H9 (cell line): ENCODE results near the gene OFD1. TPM values are rescaled to one million over a fixed set of nuclear protein-coding genes. Genes with fewer than 3 reads are reported as not detected.

ENCODE experiments used
- DNase-seq: peaks from one replicate; pipeline ENCODE4 v3.0.0-alpha.2; 2017
- H2AFZ ChIP-seq: one replicate; pipeline ENCODE4 v1.6.1; 2013; ENCODE audit warnings: mild to moderate bottlenecking, low read length, control low read depth, moderate library complexity
- H2AK5ac ChIP-seq: 2 replicates; pipeline ENCODE4 v1.6.1; 2013; ENCODE audit warnings: low read length, control low read depth, mixed read lengths; ENCODE audit not compliant: insufficient read length
- H2BK120ac ChIP-seq: one replicate; pipeline ENCODE4 v1.6.1; 2013; ENCODE audit warnings: low read depth, mild to moderate bottlenecking, low read length, control low read depth, inconsistent platforms; ENCODE audit not compliant: poor library complexity, severe bottlenecking
- H2BK12ac ChIP-seq: 2 replicates; pipeline ENCODE4 v1.6.1; 2013; ENCODE audit warnings: low read length, control low read depth, mixed read lengths, low read depth; ENCODE audit not compliant: insufficient read length
- H2BK15ac ChIP-seq: 2 replicates; pipeline ENCODE4 v1.6.1; 2013; ENCODE audit warnings: low read depth, low read length, control low read depth
- H2BK20ac ChIP-seq: one replicate; pipeline ENCODE4 v1.6.1; 2013; ENCODE audit warnings: low read depth, mild to moderate bottlenecking, low read length, control low read depth, inconsistent platforms; ENCODE audit not compliant: poor library complexity, severe bottlenecking
- H2BK5ac ChIP-seq: 2 replicates; pipeline ENCODE4 v1.6.1; 2013; ENCODE audit warnings: low read length, control low read depth, mixed read lengths; ENCODE audit not compliant: insufficient read length
- H3K14ac ChIP-seq: 2 replicates; pipeline ENCODE4 v1.6.1; 2013; ENCODE audit warnings: low read length, control low read depth; ENCODE audit not compliant: insufficient read depth
- H3K18ac ChIP-seq: 2 replicates; pipeline ENCODE4 v1.6.1; 2013; ENCODE audit warnings: low read depth, mild to moderate bottlenecking, mixed read lengths, low read length, control low read depth; ENCODE audit not compliant: insufficient read length
- H3K23ac ChIP-seq: 2 replicates; pipeline ENCODE4 v1.6.1; 2013; ENCODE audit warnings: low read length, control low read depth, mixed read lengths, low read depth; ENCODE audit not compliant: insufficient read length
- H3K23me2 ChIP-seq: 2 replicates; pipeline ENCODE4 v1.6.1; 2013; ENCODE audit warnings: low read depth, mild to moderate bottlenecking, mixed read lengths, low read length, control low read depth; ENCODE audit not compliant: insufficient read length, poor library complexity, severe bottlenecking
- H3K27ac ChIP-seq: 2 replicates; pipeline ENCODE4 v1.5.1; 2013; ENCODE audit warnings: low read length, control low read depth, mixed read lengths, low read depth; ENCODE audit not compliant: insufficient read length
- H3K27me3 ChIP-seq: 2 replicates; pipeline ENCODE4 v1.6.1; 2013; ENCODE audit warnings: low read length, control low read depth, inconsistent platforms; ENCODE audit not compliant: insufficient read depth
- H3K4ac ChIP-seq: 2 replicates; pipeline ENCODE4 v1.6.1; 2013; ENCODE audit warnings: low read depth, mild to moderate bottlenecking, control low read depth, inconsistent platforms, low read length, moderate library complexity
- H3K4me1 ChIP-seq: 2 replicates; pipeline ENCODE4 v1.6.1; 2013; ENCODE audit warnings: low read length, control low read depth, inconsistent platforms; ENCODE audit not compliant: insufficient read depth
- H3K4me2 ChIP-seq: 2 replicates; pipeline ENCODE4 v1.6.1; 2013; ENCODE audit warnings: low read length, control low read depth, mixed read lengths; ENCODE audit not compliant: insufficient read length, insufficient read depth
- H3K56ac ChIP-seq: 2 replicates; pipeline ENCODE4 v1.6.1; 2013; ENCODE audit warnings: low read depth, mild to moderate bottlenecking, mixed read lengths, low read length, control low read depth; ENCODE audit not compliant: insufficient read length
- H3K79me1 ChIP-seq: 2 replicates; pipeline ENCODE4 v1.6.1; 2013; ENCODE audit warnings: low read depth, mild to moderate bottlenecking, moderate library complexity, low read length, control low read depth, inconsistent platforms; ENCODE audit not compliant: insufficient read depth, poor library complexity, severe bottlenecking
- H3K79me2 ChIP-seq: 2 replicates; pipeline ENCODE4 v1.6.1; 2013; ENCODE audit warnings: low read length, control low read depth, inconsistent platforms; ENCODE audit not compliant: insufficient read depth
- H3K9ac ChIP-seq: 2 replicates; pipeline ENCODE4 v1.6.1; 2013; ENCODE audit warnings: low read length, control low read depth, mixed read lengths; ENCODE audit not compliant: insufficient read length; ENCODE audit errors: extremely low read depth
- H3K9me3 ChIP-seq: one replicate; pipeline ENCODE4 v1.6.1; 2013; ENCODE audit warnings: low read depth, low read length, inconsistent platforms; ENCODE audit not compliant: control insufficient read depth
- H3T11ph ChIP-seq: one replicate; pipeline ENCODE4 v1.6.1; 2013; ENCODE audit warnings: mild to moderate bottlenecking, low read length, control low read depth, inconsistent platforms
- H4K20me1 ChIP-seq: one replicate; pipeline ENCODE4 v1.6.1; 2013; ENCODE audit not compliant: control insufficient read depth, insufficient read length, insufficient read depth
- H4K5ac ChIP-seq: 2 replicates; pipeline ENCODE4 v1.6.1; 2013; ENCODE audit warnings: low read depth, mild to moderate bottlenecking, mixed read lengths, low read length, control low read depth; ENCODE audit not compliant: insufficient read length
- H4K8ac ChIP-seq: replicated peaks from 2 replicates; pipeline ENCODE4 v1.6.1; 2013; ENCODE audit warnings: low read length, control low read depth, mixed read lengths, low read depth; ENCODE audit not compliant: insufficient read length
- H4K91ac ChIP-seq: 2 replicates; pipeline ENCODE4 v1.6.1; 2013; ENCODE audit warnings: low read depth, mild to moderate bottlenecking, moderate library complexity, mixed read lengths, low read length, control low read depth; ENCODE audit not compliant: insufficient read length
- H3K27ac Mint-ChIP-seq, 3 experiments: 2 replicates in 2 of 3; 3 replicates in 1 of 3; pipeline ENCODE4 v1.8.0; 2020 to 2021; ENCODE audit warnings: mixed read lengths in 3 of 3, mild to moderate bottlenecking in 1 of 3, moderate library complexity in 1 of 3
- H3K27me3 Mint-ChIP-seq: 2 replicates; pipeline ENCODE4 v1.8.0; 2021; ENCODE audit warnings: low read depth, mild to moderate bottlenecking, moderate library complexity, mixed read lengths
- H3K36me3 Mint-ChIP-seq, 3 experiments: 2 replicates in 2 of 3; 3 replicates in 1 of 3; pipeline ENCODE4 v1.8.0; 2020 to 2021; ENCODE audit warnings: low read depth in 3 of 3, mixed read lengths in 3 of 3; ENCODE audit not compliant: insufficient read depth in 1 of 3
- H3K4me1 Mint-ChIP-seq, 2 experiments: 2 replicates each; pipeline ENCODE4 v1.8.0; 2020; ENCODE audit warnings: mixed read lengths in 2 of 2
- H3K4me3 Mint-ChIP-seq, 2 experiments: 2 replicates in 1 of 2; 3 replicates in 1 of 2; pipeline ENCODE4 v1.8.0; 2020 to 2021; ENCODE audit warnings: mild to moderate bottlenecking in 2 of 2, mixed read lengths in 2 of 2, moderate library complexity in 1 of 2
- H3K9me3 Mint-ChIP-seq, 2 experiments: 2 replicates in 1 of 2; 3 replicates in 1 of 2; pipeline ENCODE4 v1.8.0; 2020; ENCODE audit warnings: mild to moderate bottlenecking in 2 of 2, mixed read lengths in 2 of 2, moderate library complexity in 1 of 2
- WGBS: extraction: QIAGEN DNeasy Blood & Tissue Kit; methylation state at CpG from one replicate; pipeline ENCODE4 v1.1.7; 2013; ENCODE audit warnings: missing lambda C conversion rate, low lambda C conversion rate, mixed read lengths; ENCODE audit not compliant: insufficient read length; ENCODE audit errors: extremely low coverage; 5-methylcytosine and 5-hydroxymethylcytosine counted together
- total RNA-seq: library from RNA; stranded (reverse); gene quantifications from 2 replicates; pipeline ENCODE4 v1.2.1, GENCODE V29; 2021
- TF ChIP-seq, protein P1 (sequence below): fragments of 200-600 bp; sonication (generic); conservative IDR thresholded peaks from 3 replicates; pipeline ENCODE4 v1.8.0; 2021; ENCODE audit warnings: antibody characterized with exemption, mild to moderate bottlenecking

The OFD1 gene
- total RNA-seq, 1 experiment from 2014 or later, result 36.0 TPM

DNA sequence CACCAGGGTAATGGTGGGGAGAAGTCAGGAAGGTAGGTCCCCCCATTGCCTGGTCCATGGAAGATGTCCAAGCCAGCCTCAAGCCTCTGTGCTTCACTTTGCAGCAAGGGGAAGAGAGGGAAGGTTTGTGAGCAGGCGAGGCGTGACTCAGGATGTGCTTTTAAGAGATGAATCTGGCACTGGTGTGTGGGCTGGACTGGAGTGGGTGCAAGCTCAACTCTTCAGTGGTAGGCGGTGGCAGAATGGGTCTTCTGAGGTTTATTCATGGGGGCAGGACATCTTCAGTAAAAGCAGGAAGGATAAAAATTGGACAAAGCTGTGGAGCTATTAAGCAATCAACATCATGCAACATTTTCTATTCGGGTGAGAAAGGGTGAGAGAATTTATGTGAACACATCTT, 63.0 kb downstream of the OFD1 start:
- no peak for DNase-seq
- H3K18ac ChIP-seq, result no peak overlapping the region
- H4K20me1 ChIP-seq, result no peaks in the 10 kb centered on the region
- H2BK12ac ChIP-seq, result no peak overlapping the region
- H3K27ac ChIP-seq, result no peak overlapping the region
- Mint-ChIP-seq H3K9me3 (peaks cover 18 to 38% of the 10 kb centered on the region in 2 experiments), H3K27ac (no peak overlapping the region), H3K4me3 (no peak overlapping the region), H3K4me1 (peaks cover 19 to 25% of the 10 kb centered on the region in 2 experiments), H3K27me3 (no peaks in the 10 kb centered on the region), H3K36me3 (peaks cover 11 to 17% (median 14%) of the 10 kb centered on the region in 3 experiments)
- no peak overlapping the region for H3K14ac ChIP-seq
- no peak overlapping the region for H4K5ac ChIP-seq
- H3K9ac ChIP-seq, result no peak overlapping the region
- no peak overlapping the region for H2AK5ac ChIP-seq
- H3K23ac ChIP-seq, result no peak overlapping the region
- H4K91ac ChIP-seq, result no peak overlapping the region
- WGBS, result no CpG with 5 or more reads among the region's 4 CpGs
- no peak overlapping the region for H2BK15ac ChIP-seq
- H3T11ph ChIP-seq, result no peak overlapping the region
- H3K79me2 ChIP-seq, result peaks cover 2% of the 10 kb centered on the region; the same call in 1 of the 2 replicates
- H3K4me1 ChIP-seq, result peaks cover 7% of the 10 kb centered on the region
- H2BK5ac ChIP-seq, result no peak overlapping the region
- H3K56ac ChIP-seq, result no peak overlapping the region
- no peak overlapping the region for H2AFZ ChIP-seq
- no peak overlapping the region for H3K4me2 ChIP-seq
- no peaks in the 10 kb centered on the region for H3K79me1 ChIP-seq
- H3K4ac ChIP-seq, result no peak overlapping the region
- no peak overlapping the region for H4K8ac ChIP-seq
- H3K9me3 ChIP-seq, result no peaks in the 10 kb centered on the region
- H2BK120ac ChIP-seq, result no peak overlapping the region
- TF ChIP-seq, protein P1, sequence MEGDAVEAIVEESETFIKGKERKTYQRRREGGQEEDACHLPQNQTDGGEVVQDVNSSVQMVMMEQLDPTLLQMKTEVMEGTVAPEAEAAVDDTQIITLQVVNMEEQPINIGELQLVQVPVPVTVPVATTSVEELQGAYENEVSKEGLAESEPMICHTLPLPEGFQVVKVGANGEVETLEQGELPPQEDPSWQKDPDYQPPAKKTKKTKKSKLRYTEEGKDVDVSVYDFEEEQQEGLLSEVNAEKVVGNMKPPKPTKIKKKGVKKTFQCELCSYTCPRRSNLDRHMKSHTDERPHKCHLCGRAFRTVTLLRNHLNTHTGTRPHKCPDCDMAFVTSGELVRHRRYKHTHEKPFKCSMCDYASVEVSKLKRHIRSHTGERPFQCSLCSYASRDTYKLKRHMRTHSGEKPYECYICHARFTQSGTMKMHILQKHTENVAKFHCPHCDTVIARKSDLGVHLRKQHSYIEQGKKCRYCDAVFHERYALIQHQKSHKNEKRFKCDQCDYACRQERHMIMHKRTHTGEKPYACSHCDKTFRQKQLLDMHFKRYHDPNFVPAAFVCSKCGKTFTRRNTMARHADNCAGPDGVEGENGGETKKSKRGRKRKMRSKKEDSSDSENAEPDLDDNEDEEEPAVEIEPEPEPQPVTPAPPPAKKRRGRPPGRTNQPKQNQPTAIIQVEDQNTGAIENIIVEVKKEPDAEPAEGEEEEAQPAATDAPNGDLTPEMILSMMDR, result no peak
- H2BK20ac ChIP-seq, result no peak overlapping the region
- no peaks in the 10 kb centered on the region for H3K23me2 ChIP-seq
- no peaks in the 10 kb centered on the region for H3K27me3 ChIP-seq
